H9 (cell line): ENCODE data around the gene ARHGEF16. TPM values are rescaled to one million over a fixed set of nuclear protein-coding genes. Genes with fewer than 3 reads are reported as not detected.

Source experiments
- DNase-seq: peaks from one replicate; pipeline ENCODE4 v3.0.0-alpha.2; 2017
- H2AFZ ChIP-seq: one replicate; pipeline ENCODE4 v1.6.1; 2013; ENCODE audit warnings: mild to moderate bottlenecking, low read length, control low read depth, moderate library complexity
- H2AK5ac ChIP-seq: 2 replicates; pipeline ENCODE4 v1.6.1; 2013; ENCODE audit warnings: low read length, control low read depth, mixed read lengths; ENCODE audit not compliant: insufficient read length
- H2BK120ac ChIP-seq: one replicate; pipeline ENCODE4 v1.6.1; 2013; ENCODE audit warnings: low read depth, mild to moderate bottlenecking, low read length, control low read depth, inconsistent platforms; ENCODE audit not compliant: poor library complexity, severe bottlenecking
- H2BK12ac ChIP-seq: 2 replicates; pipeline ENCODE4 v1.6.1; 2013; ENCODE audit warnings: low read length, control low read depth, mixed read lengths, low read depth; ENCODE audit not compliant: insufficient read length
- H2BK15ac ChIP-seq: 2 replicates; pipeline ENCODE4 v1.6.1; 2013; ENCODE audit warnings: low read depth, low read length, control low read depth
- H2BK20ac ChIP-seq: one replicate; pipeline ENCODE4 v1.6.1; 2013; ENCODE audit warnings: low read depth, mild to moderate bottlenecking, low read length, control low read depth, inconsistent platforms; ENCODE audit not compliant: poor library complexity, severe bottlenecking
- H2BK5ac ChIP-seq: 2 replicates; pipeline ENCODE4 v1.6.1; 2013; ENCODE audit warnings: low read length, control low read depth, mixed read lengths; ENCODE audit not compliant: insufficient read length
- H3K14ac ChIP-seq: 2 replicates; pipeline ENCODE4 v1.6.1; 2013; ENCODE audit warnings: low read length, control low read depth; ENCODE audit not compliant: insufficient read depth
- H3K18ac ChIP-seq: 2 replicates; pipeline ENCODE4 v1.6.1; 2013; ENCODE audit warnings: low read depth, mild to moderate bottlenecking, mixed read lengths, low read length, control low read depth; ENCODE audit not compliant: insufficient read length
- H3K23ac ChIP-seq: 2 replicates; pipeline ENCODE4 v1.6.1; 2013; ENCODE audit warnings: low read length, control low read depth, mixed read lengths, low read depth; ENCODE audit not compliant: insufficient read length
- H3K23me2 ChIP-seq: 2 replicates; pipeline ENCODE4 v1.6.1; 2013; ENCODE audit warnings: low read depth, mild to moderate bottlenecking, mixed read lengths, low read length, control low read depth; ENCODE audit not compliant: insufficient read length, poor library complexity, severe bottlenecking
- H3K27ac ChIP-seq: 2 replicates; pipeline ENCODE4 v1.5.1; 2013; ENCODE audit warnings: low read length, control low read depth, mixed read lengths, low read depth; ENCODE audit not compliant: insufficient read length
- H3K27me3 ChIP-seq: 2 replicates; pipeline ENCODE4 v1.6.1; 2013; ENCODE audit warnings: low read length, control low read depth, inconsistent platforms; ENCODE audit not compliant: insufficient read depth
- H3K4ac ChIP-seq: 2 replicates; pipeline ENCODE4 v1.6.1; 2013; ENCODE audit warnings: low read depth, mild to moderate bottlenecking, control low read depth, inconsistent platforms, low read length, moderate library complexity
- H3K4me1 ChIP-seq: 2 replicates; pipeline ENCODE4 v1.6.1; 2013; ENCODE audit warnings: low read length, control low read depth, inconsistent platforms; ENCODE audit not compliant: insufficient read depth
- H3K4me2 ChIP-seq: 2 replicates; pipeline ENCODE4 v1.6.1; 2013; ENCODE audit warnings: low read length, control low read depth, mixed read lengths; ENCODE audit not compliant: insufficient read length, insufficient read depth
- H3K56ac ChIP-seq: 2 replicates; pipeline ENCODE4 v1.6.1; 2013; ENCODE audit warnings: low read depth, mild to moderate bottlenecking, mixed read lengths, low read length, control low read depth; ENCODE audit not compliant: insufficient read length
- H3K79me1 ChIP-seq: 2 replicates; pipeline ENCODE4 v1.6.1; 2013; ENCODE audit warnings: low read depth, mild to moderate bottlenecking, moderate library complexity, low read length, control low read depth, inconsistent platforms; ENCODE audit not compliant: insufficient read depth, poor library complexity, severe bottlenecking
- H3K79me2 ChIP-seq: 2 replicates; pipeline ENCODE4 v1.6.1; 2013; ENCODE audit warnings: low read length, control low read depth, inconsistent platforms; ENCODE audit not compliant: insufficient read depth
- H3K9ac ChIP-seq: 2 replicates; pipeline ENCODE4 v1.6.1; 2013; ENCODE audit warnings: low read length, control low read depth, mixed read lengths; ENCODE audit not compliant: insufficient read length; ENCODE audit errors: extremely low read depth
- H3K9me3 ChIP-seq: one replicate; pipeline ENCODE4 v1.6.1; 2013; ENCODE audit warnings: low read depth, low read length, inconsistent platforms; ENCODE audit not compliant: control insufficient read depth
- H3T11ph ChIP-seq: one replicate; pipeline ENCODE4 v1.6.1; 2013; ENCODE audit warnings: mild to moderate bottlenecking, low read length, control low read depth, inconsistent platforms
- H4K20me1 ChIP-seq: one replicate; pipeline ENCODE4 v1.6.1; 2013; ENCODE audit not compliant: control insufficient read depth, insufficient read length, insufficient read depth
- H4K5ac ChIP-seq: 2 replicates; pipeline ENCODE4 v1.6.1; 2013; ENCODE audit warnings: low read depth, mild to moderate bottlenecking, mixed read lengths, low read length, control low read depth; ENCODE audit not compliant: insufficient read length
- H4K8ac ChIP-seq: replicated peaks from 2 replicates; pipeline ENCODE4 v1.6.1; 2013; ENCODE audit warnings: low read length, control low read depth, mixed read lengths, low read depth; ENCODE audit not compliant: insufficient read length
- H4K91ac ChIP-seq: 2 replicates; pipeline ENCODE4 v1.6.1; 2013; ENCODE audit warnings: low read depth, mild to moderate bottlenecking, moderate library complexity, mixed read lengths, low read length, control low read depth; ENCODE audit not compliant: insufficient read length
- H3K27ac Mint-ChIP-seq, 3 experiments: 2 replicates in 2 of 3; 3 replicates in 1 of 3; pipeline ENCODE4 v1.8.0; 2020 to 2021; ENCODE audit warnings: mixed read lengths in 3 of 3, mild to moderate bottlenecking in 1 of 3, moderate library complexity in 1 of 3
- H3K27me3 Mint-ChIP-seq: 2 replicates; pipeline ENCODE4 v1.8.0; 2021; ENCODE audit warnings: low read depth, mild to moderate bottlenecking, moderate library complexity, mixed read lengths
- H3K36me3 Mint-ChIP-seq, 3 experiments: 2 replicates in 2 of 3; 3 replicates in 1 of 3; pipeline ENCODE4 v1.8.0; 2020 to 2021; ENCODE audit warnings: low read depth in 3 of 3, mixed read lengths in 3 of 3; ENCODE audit not compliant: insufficient read depth in 1 of 3
- H3K4me1 Mint-ChIP-seq, 2 experiments: 2 replicates each; pipeline ENCODE4 v1.8.0; 2020; ENCODE audit warnings: mixed read lengths in 2 of 2
- H3K4me3 Mint-ChIP-seq, 2 experiments: 2 replicates in 1 of 2; 3 replicates in 1 of 2; pipeline ENCODE4 v1.8.0; 2020 to 2021; ENCODE audit warnings: mild to moderate bottlenecking in 2 of 2, mixed read lengths in 2 of 2, moderate library complexity in 1 of 2
- H3K9me3 Mint-ChIP-seq, 2 experiments: 2 replicates in 1 of 2; 3 replicates in 1 of 2; pipeline ENCODE4 v1.8.0; 2020; ENCODE audit warnings: mild to moderate bottlenecking in 2 of 2, mixed read lengths in 2 of 2, moderate library complexity in 1 of 2
- CTCF ChIP-seq: fragments of 200-600 bp; sonication (generic); conservative IDR thresholded peaks from 3 replicates; pipeline ENCODE4 v1.8.0; 2021; ENCODE audit warnings: antibody characterized with exemption, mild to moderate bottlenecking
- WGBS: extraction: QIAGEN DNeasy Blood & Tissue Kit; methylation state at CpG from one replicate; pipeline ENCODE4 v1.1.7; 2013; ENCODE audit warnings: missing lambda C conversion rate, low lambda C conversion rate, mixed read lengths; ENCODE audit not compliant: insufficient read length; ENCODE audit errors: extremely low coverage; 5-methylcytosine and 5-hydroxymethylcytosine counted together
- total RNA-seq: library from RNA; stranded (reverse); gene quantifications from 2 replicates; pipeline ENCODE4 v1.2.1, GENCODE V29; 2021

ARHGEF16 gene
- total RNA-seq, 1 experiment from 2014 or later = 48.5 TPM

DNA sequence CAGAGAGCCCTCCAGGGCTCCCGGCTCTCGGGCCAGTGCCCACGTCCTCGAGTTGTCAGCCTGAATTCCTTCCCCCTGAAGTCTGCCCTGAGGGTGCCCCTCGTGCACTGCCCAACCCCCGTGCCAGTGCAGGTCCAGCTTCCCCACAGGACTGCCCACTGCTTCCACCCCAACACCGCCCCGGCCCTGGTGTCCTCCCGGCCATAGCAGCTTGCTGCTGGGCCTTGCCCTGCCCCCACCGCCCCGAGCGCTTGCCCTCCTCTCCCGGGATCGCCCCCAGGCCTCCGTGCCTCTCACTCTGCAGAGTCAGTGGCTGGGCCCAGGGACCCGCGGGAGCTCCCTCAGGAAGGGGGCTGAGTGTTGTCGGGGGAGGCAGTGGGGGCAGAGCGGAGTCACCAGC, 24.1 kb upstream of the ARHGEF16 start:
- H4K20me1 ChIP-seq = no peaks in the 10 kb centered on the region
- Mint-ChIP-seq H3K9me3 (no peaks in the 10 kb centered on the region; a peak in 1 of 5 replicates), H3K4me1 (peaks cover 0 to 16% of the 10 kb centered on the region in 2 experiments; a peak in 3 of 4 replicates), H3K27ac (no peak overlapping the region), H3K27me3 (no peaks in the 10 kb centered on the region), H3K4me3 (no peak overlapping the region), H3K36me3 (no peaks in the 10 kb centered on the region)
- no peak overlapping the region for H2AK5ac ChIP-seq
- TF ChIP-seq CTCF = no peak
- no peaks in the 10 kb centered on the region for H3K9me3 ChIP-seq
- no peak overlapping the region for H2BK120ac ChIP-seq
- no peak overlapping the region for H2BK12ac ChIP-seq
- no peak overlapping the region for H3K18ac ChIP-seq
- no peak overlapping the region for H2BK20ac ChIP-seq
- H3K27me3 ChIP-seq = no peaks in the 10 kb centered on the region
- no peak overlapping the region for H3T11ph ChIP-seq
- no peak overlapping the region for H4K5ac ChIP-seq
- no peak overlapping the region for H4K8ac ChIP-seq
- no peak overlapping the region for H3K9ac ChIP-seq
- no peak overlapping the region for H4K91ac ChIP-seq
- no peak overlapping the region for H3K4ac ChIP-seq
- H3K56ac ChIP-seq = no peak overlapping the region
- H3K4me2 ChIP-seq = no peak overlapping the region
- H3K27ac ChIP-seq = no peak overlapping the region
- DNase-seq = no peak
- H3K79me1 ChIP-seq = no peaks in the 10 kb centered on the region
- no peak overlapping the region for H2BK15ac ChIP-seq
- WGBS = no CpG with 5 or more reads among the region's 19 CpGs
- H2BK5ac ChIP-seq = no peak overlapping the region
- H2AFZ ChIP-seq = no peak overlapping the region
- H3K4me1 ChIP-seq = no peaks in the 10 kb centered on the region
- H3K79me2 ChIP-seq = no peaks in the 10 kb centered on the region
- H3K23me2 ChIP-seq = peaks cover 3% of the 10 kb centered on the region
- no peak overlapping the region for H3K23ac ChIP-seq
- H3K14ac ChIP-seq = no peak overlapping the region
